HepG2 (cell line): Measurements from ENCODE around the gene C2orf15. TPM values are rescaled to one million over a fixed set of nuclear protein-coding genes. Genes with fewer than 3 reads are reported as not detected.

Experiments used
- BCLAF1 ChIP-seq: fragments of 450-650 bp; IDR thresholded peaks from 2 replicates; pipeline ENCODE4 v1.6.1; 2017; ENCODE audit warnings: mild to moderate bottlenecking
- DZIP1 ChIP-seq: sonication (generic); formaldehyde crosslinking; IDR thresholded peaks from 2 replicates; pipeline ENCODE4 v1.5.0; 2020; ENCODE audit warnings: mild to moderate bottlenecking, missing genetic modification reagents
- HINFP ChIP-seq: sonication (generic); formaldehyde crosslinking; IDR thresholded peaks from 2 replicates; pipeline ENCODE4 v1.4.0; 2020; ENCODE audit warnings: low read depth, mild to moderate bottlenecking, missing genetic modification reagents
- HNF1A ChIP-seq, 2 experiments: sonication (generic) in 1 of 2; formaldehyde crosslinking in 1 of 2; IDR thresholded peaks; 2 replicates each; pipeline versions ENCODE4 v1.4.0 to v1.6.1; 2016 to 2020; ENCODE audit warnings: borderline replicate concordance in 1 of 2, low read depth in 1 of 2, mild to moderate bottlenecking in 1 of 2, missing genetic modification reagents in 1 of 2
- HNF4G ChIP-seq, 2 experiments: sonication (generic) in 1 of 2; formaldehyde crosslinking in 1 of 2; IDR thresholded peaks; 2 replicates each; pipeline versions ENCODE4 v1.4.0 to v1.6.1; 2011 to 2020; ENCODE audit warnings: borderline replicate concordance in 2 of 2, low read depth in 2 of 2, mild to moderate bottlenecking in 2 of 2, low read length in 1 of 2, missing genetic modification reagents in 1 of 2, moderate library complexity in 1 of 2
- IRF2 ChIP-seq: IDR thresholded peaks from 2 replicates; pipeline ENCODE4 v1.6.1; 2018; ENCODE audit warnings: missing genetic modification reagents, missing compliant biosample characterization
- SYNCRIP ChIP-seq: fragments of 200-400 bp; formaldehyde crosslinking; IDR thresholded peaks from 2 replicates; pipeline ENCODE4 v1.6.1; 2018; ENCODE audit warnings: mild to moderate bottlenecking, low read depth, low read length; ENCODE audit not compliant: insufficient read depth
- TOE1 ChIP-seq: sonication (generic); formaldehyde crosslinking; IDR thresholded peaks from 2 replicates; pipeline ENCODE4 v1.4.0; 2020; ENCODE audit warnings: mild to moderate bottlenecking, missing genetic modification reagents
- ZBTB10 ChIP-seq: sonication (generic); formaldehyde crosslinking; IDR thresholded peaks from 2 replicates; pipeline ENCODE4 v1.4.0; 2020; ENCODE audit warnings: missing genetic modification reagents, borderline replicate concordance
- ZNF432 ChIP-seq: sonication (generic); formaldehyde crosslinking; IDR thresholded peaks from 2 replicates; pipeline ENCODE4 v1.5.0; 2020; ENCODE audit warnings: missing genetic modification reagents, mild to moderate bottlenecking, borderline replicate concordance
- polyA plus RNA-seq, 8 experiments: library from polyadenylated mRNA; depleted of rRNA in 3 of 8; stranded (reverse) in 7 of 8; unstranded in 1 of 8; fragments of >200 nt; fragmentation: Illumina TruSeq in 4 of 8; extraction: Trizol in 4 of 8; gene quantifications; 2 replicates each; pipeline versions ENCODE4 v1.2.1 to v1.2.3, GENCODE V29; 2011 to 2016; ENCODE audit warnings: low read depth in 4 of 8, missing spikeins in 1 of 8, mixed read lengths in 1 of 8; ENCODE audit not compliant: insufficient read depth in 1 of 8
- total RNA-seq, 5 experiments: library from RNA; depleted of rRNA; stranded (reverse); fragments of >200 nt; fragmentation: Illumina TruSeq; extraction: Trizol; gene quantifications; 2 replicates each; pipeline ENCODE4 v1.2.3, GENCODE V29; 2016; ENCODE audit warnings: low read depth in 1 of 5

Gene C2orf15
- total and polyA plus RNA-seq, 2 of the 13 experiments (the other 11 are each of a cell fraction or from before 2014, with no cell fraction given): 5.5 to 8.3 TPM

GRCh38 chr2:99183025-99183424, 41.5 kb downstream of the C2orf15 start (continued):
- TF ChIP-seq ZBTB10 (no peak), SYNCRIP (no peak), IRF2 (CRISPR knock-in tag) (peak; percentile 25; the same call in 1 of the 2 replicates), DZIP1 (no peak), TOE1 (CRISPR knock-in tag) (no peak), HNF4G (IDR thresholded peaks at IDR 0.05; ENCODE audit: borderline replicate concordance, low read depth, low read length) (no peak), HNF4G (CRISPR knock-in tag; IDR thresholded peaks at IDR 0.05; ENCODE audit: borderline replicate concordance, low read depth) (no peak), BCLAF1 (no peak), HNF1A (IDR thresholded peaks at IDR 0.05; ENCODE audit: low read depth) (no peak), HNF1A (CRISPR knock-in tag; IDR thresholded peaks at IDR 0.05; ENCODE audit: borderline replicate concordance) (peak; percentile 31; the same call in 1 of the 2 replicates), HINFP (CRISPR knock-in tag) (no peak), ZNF432 (CRISPR knock-in tag) (no peak)
